GM19035 (cell line): Measurements from ENCODE around the gene STK33.

Experiments
- ATAC-seq: cut with Tn5 transposase; IDR thresholded peaks from one replicate; pipeline ENCODE4 v1.9.1; 2021; ENCODE audit not compliant: unreplicated experiment

The STK33 gene

DNA sequence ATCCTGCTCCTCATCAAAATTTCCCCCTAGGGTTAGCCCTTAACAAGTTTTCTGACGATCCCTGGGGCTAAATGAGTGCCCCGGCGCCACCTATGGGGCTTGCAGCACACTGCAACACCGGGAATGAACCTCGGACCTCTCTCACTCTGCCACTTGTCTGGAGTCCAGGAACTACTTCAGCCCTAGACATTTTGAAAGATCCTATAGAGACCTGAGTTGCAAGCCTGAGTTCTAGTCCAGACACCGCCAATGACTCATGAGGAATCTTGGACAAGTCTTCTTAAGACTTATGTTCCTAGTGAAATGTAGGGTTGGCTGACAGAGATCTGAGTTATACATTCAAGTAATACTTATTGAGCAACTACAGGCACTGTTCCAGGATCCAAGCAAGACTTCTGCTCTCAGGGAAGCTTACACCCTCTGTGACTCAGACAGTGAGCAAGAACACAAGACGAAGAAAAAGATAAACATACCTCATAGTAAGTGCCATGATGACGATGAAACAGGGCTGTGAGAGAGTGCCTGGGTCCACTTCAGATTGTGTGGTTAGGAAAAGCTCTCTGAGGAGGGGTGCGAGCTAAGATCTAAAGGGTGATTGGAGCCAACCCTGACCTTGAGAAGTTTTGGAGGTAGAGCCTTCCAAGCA is 10.2 kb upstream of the STK33 start:
- peak; percentile 86 for ATAC-seq

DNA sequence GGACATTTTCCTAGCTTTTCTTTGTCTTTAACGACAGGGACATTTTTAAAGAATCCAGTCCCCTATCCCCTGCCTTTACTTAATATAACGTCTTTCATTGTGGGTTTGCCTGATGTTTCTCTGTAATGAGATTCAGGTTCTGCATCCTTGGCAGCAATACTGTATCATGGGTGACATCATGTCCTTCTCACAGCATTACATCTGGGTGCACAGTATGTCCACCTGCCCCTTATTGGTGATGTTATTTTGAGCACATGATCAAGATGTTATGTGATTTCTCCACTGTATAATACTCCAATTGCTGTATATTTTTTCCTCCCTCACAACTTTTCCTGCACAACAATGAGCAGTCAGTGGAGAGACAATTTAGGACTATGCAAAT is 9.7 kb upstream of the STK33 start:
- peak; percentile 13 for ATAC-seq

DNA sequence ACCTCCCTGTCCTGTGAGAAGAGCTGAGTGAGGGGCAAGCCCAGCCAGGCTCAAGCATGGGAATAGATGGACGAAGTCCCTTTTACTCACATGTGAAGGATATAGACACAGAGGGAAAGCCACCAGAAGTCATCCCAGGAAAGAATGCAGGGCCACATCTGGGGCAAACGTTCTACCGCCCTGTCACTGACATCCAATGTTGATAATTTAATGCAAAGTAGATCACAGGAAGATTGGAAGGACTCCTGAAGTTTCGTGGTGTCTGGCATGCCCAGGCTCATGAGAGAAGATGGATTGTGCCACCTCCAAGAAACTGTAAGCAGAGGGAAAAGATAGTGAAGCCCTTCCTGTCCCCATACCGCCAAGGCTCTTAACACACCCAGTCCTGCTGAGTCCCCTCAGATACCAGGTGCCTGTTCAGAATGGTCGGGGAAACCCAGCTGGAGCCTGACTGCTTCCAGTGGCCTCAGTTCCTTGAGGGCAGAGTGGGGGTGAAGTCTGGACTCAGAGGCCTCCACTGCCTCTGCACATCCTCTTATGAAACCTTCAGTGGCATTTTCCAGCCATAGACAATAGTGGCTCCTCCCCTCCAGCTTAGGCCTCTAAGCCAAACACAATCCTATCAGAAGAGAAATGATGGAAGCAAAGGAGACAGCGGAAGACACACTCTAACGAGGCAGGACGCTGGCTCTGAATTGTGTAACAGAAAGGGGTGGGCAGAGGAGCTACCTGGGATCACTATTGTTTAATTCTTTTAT is 7.5 kb upstream of the STK33 start:
- ATAC-seq = no peak

DNA sequence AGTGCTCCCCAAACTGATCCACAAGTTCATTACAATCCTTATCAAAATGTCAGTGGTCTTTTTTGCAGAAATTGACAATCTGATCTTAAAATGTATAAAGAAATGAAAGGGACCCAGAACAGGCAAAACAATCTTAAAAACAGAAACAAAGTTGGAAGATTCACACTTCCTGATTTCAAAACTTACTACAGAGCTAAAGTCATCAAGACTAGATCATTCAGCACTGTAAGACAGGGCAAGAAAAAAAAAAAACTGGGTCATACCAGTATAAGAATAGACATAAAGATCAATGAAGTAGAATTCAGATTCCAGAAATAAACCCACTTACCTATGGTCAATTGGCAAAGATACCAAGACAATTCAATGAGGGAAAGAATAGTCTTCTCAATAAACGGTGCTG is 4.5 kb upstream of the STK33 start:
- ATAC-seq = no peak

DNA sequence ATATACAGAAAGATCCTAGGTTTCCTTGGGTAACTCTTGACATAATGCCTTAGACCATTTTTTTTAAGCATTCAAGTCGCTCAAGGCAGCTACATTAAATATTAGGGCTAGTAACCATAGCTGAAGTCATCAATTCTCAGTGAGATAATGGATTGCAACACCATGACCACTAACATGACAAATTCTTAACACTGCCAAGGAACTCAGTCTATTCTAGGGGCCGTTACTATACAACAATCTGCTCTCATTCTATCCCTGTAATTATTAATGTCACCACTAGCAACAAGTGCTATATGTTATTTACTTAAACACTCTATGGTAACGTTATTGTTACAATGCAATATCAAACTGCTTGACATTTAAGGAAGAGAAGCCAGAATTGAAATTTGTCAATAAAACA is 3.2 kb upstream of the STK33 start:
- ATAC-seq = no peak

DNA sequence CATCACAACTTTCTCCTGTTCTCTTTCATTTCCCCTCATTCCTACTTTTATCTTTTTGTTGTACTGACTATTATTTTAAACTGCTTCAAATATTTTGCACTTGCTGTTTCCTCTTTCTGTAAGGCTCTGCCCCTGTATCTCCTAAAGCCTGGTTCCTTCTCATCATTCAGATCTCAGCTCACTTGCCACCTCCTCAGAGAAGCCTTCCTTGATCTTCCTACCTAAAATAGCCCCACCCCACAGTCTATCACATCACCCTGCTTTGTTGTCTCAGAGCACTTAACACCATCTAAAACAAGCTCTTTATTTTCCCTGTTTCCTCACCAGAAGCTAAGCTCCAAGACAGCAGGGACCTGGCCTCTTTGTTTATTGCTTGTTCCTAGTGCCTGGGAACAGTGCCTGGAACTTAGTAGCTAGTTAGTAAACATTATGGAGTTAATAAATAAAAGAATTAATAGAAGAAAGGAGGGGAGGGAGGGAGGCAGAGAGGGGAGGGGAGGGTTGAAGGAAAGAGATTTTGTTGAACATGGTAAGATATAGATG is 2.5 kb upstream of the STK33 start:
- no peak for ATAC-seq

DNA sequence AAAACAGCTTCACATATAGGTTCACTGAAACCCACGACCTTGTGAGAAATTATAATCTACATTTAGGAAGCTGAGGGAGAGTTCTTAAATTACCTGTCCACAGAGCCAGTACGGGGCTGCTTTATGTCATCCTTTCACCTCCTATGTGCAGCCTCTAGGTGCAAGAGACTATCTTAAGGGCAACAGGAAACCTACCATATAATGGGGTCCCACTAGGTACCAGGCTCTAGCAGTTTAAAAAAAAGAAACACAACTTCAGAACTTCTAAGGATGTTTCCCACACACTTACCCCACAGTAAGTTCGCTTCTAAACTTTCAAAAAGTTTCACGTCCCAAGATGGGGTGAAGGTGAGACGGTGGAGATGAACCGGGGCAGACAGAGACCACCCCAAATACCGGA is 573 bp downstream of the STK33 start:
- ATAC-seq = peak; percentile 30

DNA sequence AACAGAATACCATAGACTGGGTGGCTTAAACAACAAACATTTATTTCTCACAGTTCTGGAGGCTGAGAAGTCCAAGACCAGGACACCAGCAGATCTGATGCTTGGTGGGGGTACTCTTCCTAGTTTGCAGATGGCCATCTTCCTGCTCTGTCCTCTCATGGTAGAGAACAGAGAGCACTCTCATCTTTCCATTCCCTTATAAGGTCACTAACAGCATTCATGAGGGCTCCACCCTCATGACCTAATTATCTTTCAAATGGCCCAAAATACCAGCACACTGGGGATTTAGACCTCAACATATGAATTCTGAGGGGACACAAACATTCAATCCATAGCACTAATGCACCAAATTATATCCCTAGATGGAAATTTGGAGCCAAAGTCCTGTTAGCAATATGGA is 6.1 kb downstream of the STK33 start:
- ATAC-seq = no peak

DNA sequence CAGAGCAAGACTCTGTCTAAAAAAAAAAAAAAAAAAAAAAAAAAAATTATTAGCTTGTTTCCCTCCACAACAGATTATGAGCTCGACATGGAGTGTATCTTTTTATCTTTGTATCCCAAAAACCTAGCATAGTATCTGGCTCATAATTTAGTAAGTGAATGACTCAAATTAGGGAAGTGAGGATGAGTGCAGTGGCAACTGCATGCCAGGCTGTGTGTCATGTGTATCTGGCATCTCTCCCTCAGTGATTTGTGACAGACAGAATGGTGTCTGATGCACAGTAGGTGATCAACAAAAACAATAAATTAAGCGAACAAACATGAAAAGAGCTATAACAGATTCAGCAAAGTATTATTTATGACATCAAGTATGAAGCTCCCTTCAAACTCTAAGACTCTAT is 7.2 kb downstream of the STK33 start:
- no peak for ATAC-seq

DNA sequence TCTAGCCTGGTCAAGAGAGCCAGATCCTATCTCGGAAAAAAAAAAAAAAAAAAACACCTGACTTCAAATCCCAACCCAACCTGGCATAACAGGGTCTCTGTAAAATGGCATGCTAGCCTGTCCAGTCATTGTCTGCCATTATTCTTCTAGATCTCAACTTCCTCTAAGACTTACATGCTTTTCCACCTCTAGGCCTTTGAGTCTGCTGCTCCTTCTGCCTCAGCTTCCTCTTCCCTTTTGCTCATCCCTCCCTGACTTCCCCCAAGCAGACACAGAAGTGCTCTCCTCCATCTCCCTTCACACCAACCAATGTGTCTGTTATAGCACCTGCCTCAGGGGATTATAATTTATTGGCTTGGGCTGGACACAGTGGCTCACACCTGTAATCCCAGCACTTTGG is 7.8 kb downstream of the STK33 start:
- ATAC-seq = no peak

DNA sequence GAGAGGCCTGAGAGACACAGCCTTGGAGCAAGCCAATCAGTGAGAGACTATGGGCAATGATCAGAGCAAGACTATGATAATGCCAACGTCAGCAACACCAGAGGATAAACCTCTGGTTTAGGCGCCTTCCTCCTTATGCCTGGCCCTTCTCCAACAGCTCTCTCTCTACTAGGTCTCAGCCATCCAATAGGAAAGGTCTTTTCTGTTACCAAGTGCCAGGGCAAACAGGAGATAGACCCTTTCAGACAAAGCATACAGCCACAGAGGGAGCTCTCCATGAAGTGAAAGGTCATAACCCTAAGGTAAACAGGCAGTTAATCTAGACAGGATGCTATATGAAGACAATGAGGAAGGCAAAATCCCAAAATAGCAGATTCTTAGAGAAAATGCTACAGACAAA is 9.5 kb downstream of the STK33 start:
- no peak for ATAC-seq

DNA sequence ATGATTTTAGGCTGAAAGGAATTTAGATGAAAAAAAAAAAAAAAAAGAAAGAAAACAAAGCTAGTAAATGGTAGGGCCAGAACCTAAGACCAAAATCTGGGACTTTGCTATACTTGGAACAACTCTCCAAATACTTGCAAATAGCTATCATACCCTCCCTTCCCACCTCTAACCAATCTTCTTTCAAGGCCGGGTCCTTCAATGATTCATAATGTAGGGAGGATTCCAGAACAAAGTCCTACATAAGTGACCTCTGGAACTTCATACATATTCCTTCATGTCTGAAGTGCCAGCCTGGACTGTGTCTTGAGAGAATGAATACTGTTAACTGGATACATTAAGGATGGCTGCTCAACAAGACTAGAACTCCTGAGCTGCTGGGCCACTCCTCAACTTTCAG is 9.9 kb downstream of the STK33 start:
- ATAC-seq = no peak

DNA sequence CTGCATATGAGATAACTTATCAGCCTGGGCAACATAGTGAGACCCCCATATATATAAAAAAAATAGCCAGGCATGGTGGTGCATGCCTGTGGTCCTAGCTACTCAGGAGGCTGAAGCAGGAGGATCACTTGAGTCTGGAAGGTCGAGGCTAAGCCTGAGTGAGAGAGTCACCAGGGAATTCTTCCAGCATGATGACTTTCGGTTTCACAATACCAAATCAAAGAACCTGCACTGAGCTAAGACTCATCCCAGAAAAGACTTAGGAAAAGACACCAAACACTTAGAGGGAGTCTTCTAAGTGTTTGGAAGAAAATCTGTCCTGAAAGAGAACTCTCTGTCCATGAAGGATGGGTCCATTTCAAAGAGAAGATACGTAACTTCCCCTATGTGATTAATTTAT is 12.7 kb downstream of the STK33 start:
- ATAC-seq = no peak

DNA sequence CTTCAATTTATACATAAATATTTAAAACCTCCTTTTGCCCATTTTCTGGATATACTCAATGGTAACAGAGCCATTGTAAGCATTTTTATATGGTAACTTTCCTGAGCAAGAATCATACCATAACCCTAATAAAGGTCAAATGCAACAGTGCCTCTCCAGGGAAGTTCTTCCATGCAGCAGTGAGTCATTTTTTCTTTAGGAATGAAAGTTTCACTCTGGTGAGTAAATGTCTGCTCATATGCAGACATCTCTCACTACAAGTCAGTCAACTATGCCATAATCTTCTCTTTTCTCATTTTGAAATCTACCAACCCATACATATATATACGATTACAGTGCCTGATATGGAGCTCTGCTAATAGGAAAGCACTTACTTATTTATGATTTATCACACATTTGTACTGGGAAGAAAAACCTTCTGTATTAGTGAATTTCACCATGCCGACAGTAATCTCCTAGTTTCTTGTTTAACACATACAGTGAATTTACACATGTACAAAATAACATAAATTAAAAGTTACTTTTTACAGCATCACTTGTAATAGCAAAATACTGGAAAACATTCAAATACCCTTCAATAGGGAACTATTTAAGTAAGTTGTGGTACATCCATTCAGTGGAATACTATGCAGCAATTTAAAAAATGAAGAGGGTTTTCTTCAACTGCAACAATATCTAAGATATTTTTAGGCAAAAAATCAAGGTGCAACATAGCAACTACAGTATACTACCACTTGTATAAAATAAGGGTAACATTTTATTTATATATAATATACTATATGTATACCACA is 16.0 kb downstream of the STK33 start:
- ATAC-seq = no peak

DNA sequence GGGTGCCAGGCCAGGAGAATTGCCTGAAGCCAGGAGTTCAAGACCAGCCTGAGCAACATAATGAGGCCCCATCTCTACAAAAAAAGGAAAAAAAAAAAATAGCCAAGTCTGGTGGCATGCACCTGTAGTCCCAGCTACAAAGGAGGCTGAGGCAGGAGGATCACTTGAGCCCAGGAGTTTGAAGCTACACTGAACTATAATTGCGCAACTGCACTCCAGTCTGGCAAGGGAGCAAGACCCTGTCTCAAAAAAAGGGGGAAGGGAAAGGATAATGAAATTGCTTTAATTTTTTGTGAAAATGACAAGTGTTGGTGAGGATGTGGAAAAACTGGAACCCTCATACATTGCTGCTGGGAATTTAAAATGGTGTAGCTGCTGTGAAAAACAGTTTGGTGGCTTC is 19.2 kb downstream of the STK33 start:
- no peak for ATAC-seq

DNA sequence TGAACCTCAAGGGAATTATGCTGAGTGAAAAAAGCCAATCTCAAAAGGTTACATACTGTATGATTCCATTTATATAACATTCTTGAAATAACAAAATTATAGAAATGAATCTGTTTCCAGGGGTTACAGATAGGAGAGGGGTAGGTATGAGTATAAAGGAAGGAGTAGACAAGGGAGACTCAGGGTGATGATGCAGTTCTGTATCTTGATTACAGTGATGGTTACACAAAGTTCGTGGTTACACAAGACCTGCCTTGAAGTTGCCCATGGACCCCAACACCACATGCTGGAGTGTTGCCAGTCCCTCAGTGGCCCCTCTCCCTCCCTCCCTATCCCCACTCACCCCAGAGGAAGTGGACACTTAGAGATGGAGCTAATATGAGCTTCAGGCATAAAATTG is 20.3 kb downstream of the STK33 start:
- no peak for ATAC-seq

DNA sequence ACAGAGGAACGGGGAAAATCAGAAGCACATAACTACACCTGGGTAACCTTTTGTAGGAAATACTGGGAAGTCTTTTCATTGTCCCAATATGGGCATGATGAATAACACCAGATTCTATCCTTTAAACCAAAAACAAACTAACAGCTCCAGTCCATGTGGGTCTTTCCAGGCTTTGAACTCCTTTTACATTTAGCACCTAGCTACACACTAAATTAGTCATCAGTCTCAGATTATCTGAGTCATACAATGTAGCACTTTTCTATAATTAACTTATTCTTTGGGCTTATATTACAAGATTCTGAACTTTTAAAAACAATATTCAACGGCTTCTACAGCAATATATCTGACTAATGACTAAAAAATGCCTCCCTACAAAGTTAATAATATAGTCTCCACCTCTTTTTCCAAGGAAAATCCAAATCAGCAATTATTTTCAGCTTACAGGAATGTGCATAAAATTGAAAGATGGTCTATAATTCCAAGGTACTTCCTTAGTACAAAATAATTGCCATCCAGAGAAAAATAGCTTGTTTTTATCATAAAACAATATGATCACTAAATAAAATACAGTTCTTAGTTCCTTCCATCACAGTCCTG is 26.3 kb downstream of the STK33 start:
- ATAC-seq = peak; percentile 65

DNA sequence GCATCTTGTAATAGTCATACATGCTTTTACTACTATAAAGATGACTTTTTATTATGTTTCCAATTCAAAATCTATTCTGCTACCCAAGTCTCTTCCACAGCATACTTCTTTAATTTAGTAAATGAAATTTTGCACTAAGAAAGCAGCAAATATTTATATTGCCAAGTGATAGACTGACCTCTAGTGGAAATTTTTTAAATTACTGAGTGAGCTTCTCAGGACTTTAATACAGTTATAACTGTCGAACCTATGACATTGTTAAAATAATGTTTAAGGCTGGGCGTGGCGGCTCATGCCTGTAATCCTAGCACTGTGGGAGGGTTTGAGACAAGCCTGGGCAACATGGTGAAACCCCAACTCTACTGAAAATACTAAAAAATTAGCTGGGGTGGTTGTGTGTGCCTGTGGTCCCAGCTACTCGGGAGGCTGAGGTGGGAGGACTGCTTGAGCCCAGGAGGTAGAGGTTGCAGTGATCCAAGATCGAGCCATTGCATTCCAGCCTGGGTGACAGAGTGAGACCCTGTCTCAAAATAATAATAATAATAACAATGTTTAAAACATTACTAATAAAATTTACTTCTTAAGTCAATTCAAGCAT is 27.3 kb downstream of the STK33 start:
- peak; percentile 59 for ATAC-seq

DNA sequence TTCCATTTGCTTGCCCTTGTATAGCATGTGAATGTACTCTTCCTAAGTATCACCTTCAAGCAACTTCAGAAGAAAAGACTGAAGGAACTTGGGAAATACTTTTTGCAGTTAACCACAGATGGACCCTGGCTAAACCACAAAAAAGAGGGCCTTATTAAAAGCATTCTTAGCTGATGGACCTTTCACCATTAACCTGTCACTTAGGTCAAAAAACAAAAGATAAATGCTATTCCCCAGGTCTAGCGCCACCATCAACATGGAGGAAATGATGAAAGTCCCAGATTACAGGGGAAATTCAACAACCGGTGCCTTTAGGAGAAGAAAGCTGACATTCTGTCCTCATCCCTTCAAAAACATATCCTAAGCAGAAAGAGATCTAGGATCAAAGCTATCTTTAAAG is 29.5 kb downstream of the STK33 start:
- ATAC-seq = no peak

DNA sequence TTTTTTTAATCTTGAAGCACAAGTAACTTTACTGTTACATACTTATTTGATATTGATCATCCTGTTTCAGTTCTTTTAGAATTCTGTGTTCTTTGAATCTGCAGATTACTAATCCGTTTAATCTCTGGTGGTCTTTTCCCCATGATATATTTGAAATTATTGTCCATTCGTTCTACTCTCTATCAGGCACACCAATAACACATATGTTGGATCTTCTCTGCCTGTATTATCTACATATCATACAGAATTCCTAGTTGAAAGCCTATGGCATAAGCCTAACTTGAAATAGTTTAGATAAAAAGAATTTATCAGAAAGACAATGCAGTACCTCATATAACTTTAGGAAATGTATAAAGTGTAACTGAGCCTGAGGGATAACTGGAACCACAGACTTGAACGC is 32.6 kb downstream of the STK33 start:
- ATAC-seq = no peak

DNA sequence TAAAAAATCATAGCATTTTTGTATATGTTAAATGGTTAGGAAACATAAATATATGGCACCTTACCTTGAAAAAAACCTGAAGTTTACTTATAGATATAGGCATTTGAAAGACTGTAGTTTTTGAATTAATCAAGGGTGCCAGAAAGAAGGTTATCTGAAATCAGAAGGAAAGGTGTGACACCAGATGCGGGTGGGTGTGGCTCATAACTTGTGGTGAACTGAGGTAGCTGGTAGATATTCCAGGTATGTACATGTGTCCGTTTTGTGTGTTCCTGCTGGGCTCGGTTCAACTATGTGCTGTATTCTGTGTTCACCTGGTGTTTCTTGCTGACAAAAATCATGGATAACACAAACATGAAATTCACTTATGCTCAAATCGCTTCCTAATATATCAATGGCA is 35.6 kb downstream of the STK33 start:
- no peak for ATAC-seq
